ENCODE data around the gene YTHDF2.
"Not testable (repeated sequence)": the region's sequence is repeated elsewhere in the genome, so short reads cannot be mapped to it uniquely, and the experiment has no call there.

YTHDF2 gene

DNA sequence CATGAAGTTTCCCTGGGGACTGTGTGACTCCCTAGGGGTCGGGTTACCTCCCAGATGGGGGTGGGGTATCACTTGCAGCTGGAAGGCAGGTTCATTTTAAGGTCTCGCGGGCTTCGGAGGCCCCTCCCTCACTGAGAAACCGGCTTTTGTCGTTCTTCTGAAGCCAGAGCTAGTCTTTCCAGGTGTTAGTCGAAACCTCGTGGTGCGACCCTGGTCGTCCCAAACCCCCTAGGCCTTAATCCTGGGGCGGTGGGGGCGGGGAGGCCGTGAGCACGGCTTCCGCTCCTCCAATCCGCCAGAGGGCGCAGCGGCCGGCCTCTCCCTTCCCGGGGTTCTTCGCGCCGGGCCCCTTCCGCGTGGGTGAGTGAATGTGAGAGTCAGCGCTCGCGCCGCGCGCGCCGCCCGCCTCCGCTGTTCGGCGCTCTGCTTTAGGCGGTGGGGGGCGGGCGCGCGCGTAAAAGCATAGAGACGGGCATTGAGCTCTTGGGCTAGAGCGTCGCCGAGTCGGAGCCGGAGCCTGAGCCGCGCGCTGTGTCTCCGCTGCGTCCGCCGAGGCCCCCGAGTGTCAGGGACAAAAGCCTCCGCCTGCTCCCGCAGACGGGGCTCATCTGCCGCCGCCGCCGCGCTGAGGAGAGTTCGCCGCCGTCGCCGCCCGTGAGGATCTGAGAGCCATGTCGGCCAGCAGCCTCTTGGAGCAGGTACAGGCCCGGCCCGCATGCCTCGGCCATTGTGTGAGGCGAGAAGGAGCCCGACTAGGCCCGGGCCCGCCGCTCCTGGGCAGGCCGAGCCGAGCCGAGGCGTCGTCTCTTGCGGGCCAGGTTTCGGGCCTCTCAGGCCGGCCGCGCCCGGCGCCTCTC lies at the start of gene YTHDF2:
TSS of gene YTHDF2 (plus strand) at position 491 of the 857 bp plus-strand sequence. CDS start at position 672, 181 bp downstream.
- peak; percentile 97 for DNase-seq (ENCODE audit: low spot score)

DNA sequence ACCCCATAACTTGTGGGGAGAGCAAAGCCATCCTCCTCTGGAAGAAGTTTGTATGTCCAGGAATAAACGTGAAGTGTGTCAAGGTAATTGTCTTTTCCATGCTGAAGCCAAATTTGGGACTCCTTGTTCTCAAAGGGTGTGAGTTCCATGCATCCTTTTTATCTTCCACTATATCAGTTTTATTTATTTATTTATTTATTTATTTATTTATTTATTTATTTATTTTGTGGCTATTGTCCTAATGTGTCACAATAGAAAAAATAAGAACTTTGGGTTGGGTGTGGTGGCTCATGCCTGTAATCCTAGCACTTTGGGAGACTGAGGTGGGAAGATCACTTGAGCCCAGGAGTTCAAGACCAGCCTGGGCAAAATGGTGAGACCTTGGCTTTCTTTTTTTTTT lies 45.1 kb upstream of the YTHDF2 start:
- DNase-seq (ENCODE audit: low spot score): not testable (repeated sequence)

DNA sequence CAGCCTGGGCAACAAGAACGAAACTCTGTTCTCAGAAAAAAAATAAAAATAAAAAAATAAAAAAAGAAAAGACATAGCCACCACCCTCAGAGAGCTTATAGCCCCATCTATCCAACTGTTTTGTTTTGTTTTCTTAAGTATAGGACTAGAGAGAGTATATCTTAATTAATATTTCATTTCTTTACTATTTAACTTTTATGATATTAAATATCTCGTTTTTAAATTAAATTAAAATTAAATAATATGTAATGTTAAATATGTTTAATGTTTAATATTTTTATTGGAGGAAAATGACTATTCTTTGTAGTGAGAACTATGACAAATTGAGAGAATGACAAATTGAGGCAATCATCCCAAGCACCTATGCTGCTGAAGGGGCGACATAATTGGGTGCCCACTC lies 33.1 kb upstream of the YTHDF2 start:
- DNase-seq (ENCODE audit: low spot score): no peak

DNA sequence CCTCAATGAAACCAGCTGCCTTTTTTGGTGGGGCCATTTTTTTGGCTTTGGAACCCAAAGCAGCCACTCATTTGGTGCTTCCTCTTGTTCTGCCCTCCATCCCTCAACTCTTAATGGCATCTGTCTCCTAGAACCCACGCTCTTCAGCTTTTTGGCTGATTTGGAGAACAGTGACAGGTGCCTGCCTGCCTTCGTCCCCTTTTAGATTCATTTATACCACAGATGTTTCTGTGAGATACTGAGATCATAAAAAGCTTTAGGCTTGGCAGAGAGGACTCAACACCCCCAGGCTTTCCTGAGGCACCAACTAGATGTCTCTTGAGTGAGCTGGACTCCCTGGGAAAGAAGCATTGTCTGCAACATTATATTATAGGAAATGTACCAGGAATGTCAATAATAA lies 20.4 kb upstream of the YTHDF2 start:
- DNase-seq (ENCODE audit: low spot score): no peak

DNA sequence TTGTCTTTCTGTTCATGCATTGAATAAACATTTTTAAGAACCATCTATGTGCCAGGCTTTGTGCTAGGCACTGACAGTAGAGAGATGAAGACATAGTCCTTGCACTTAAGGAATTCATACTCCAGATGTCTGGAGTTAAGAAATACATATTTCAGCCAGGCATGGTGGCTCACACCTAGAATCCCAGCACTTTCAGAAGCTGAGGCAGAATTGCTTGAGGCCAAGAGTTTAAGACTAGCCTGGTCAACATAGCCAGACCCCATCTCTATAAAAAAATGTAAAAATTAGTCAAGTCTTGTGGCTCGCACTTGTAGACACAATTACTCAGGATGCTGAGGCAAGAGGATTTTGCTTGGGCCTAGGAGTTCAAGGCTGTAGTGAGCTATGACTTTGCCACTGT lies 18.6 kb upstream of the YTHDF2 start:
- no peak for DNase-seq (ENCODE audit: low spot score)

DNA sequence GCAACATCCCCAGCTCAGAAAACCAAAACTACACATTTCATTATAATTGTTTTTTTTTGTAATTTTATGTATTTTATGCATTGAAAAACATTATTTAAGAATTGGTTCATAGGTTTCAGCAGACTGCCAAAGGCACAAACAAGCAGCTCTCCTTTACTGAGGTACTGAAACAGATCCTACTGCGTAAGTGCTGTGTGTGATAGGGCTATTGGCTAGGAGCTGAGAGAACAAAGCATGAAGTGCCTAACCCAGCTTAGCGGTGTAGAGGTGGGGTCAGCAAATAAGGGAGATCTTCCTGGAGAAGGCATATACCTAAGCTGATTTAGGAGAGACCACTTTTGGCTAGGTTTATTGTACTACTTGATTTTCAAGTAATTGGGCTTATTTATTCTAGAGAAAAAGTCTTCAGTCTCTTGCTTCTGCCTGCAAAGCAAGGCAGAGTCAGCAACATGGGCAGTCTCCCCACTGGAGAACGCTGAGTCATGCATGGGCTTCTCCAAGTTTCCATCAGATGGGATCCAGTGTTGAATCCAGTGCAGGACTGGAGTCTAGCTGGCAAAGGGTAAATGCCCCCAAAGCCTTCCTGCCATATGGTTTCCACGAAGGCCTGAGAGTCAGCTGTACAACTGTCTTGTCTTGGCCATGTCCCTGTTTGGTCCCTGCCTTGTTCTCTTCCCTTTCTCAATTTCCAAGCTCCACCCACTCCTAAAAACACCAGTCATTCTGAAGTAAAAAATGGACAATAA lies 18.0 kb upstream of the YTHDF2 start:
- DNase-seq (ENCODE audit: low spot score): no peak

DNA sequence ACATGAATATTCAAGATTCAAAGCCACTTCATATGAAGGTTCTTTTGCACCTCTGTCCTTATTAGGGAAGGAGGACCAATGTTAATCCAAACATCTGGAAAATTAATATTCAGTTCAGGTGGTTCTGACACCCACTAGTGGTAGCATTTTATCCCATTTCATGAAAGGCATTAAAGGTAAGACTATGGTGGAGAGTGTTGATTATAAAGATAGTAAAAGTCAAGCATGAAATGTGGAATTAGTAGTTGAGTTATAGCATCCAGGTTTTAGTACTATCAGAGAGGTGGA lies 17.5 kb upstream of the YTHDF2 start:
- DNase-seq (ENCODE audit: low spot score): no peak

DNA sequence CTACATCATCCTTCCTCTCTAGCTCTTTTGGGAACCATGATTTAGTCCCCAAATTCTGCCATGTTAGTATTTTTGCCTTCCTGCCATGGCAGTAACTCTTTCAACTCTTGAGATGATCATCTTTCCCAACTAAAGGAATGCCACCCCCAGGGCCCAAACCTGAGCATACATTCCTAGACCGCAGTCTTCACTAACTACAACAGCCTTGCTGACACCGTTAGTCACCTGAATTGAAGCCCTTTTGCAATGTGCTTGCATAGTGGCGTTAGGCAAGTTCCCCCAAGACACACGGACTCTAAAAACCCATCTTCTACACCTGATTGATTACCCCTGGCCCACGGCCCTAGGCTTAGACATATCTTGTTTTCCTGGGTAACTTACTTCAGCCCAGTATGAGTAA lies 16.4 kb upstream of the YTHDF2 start:
- no peak for DNase-seq (ENCODE audit: low spot score)

DNA sequence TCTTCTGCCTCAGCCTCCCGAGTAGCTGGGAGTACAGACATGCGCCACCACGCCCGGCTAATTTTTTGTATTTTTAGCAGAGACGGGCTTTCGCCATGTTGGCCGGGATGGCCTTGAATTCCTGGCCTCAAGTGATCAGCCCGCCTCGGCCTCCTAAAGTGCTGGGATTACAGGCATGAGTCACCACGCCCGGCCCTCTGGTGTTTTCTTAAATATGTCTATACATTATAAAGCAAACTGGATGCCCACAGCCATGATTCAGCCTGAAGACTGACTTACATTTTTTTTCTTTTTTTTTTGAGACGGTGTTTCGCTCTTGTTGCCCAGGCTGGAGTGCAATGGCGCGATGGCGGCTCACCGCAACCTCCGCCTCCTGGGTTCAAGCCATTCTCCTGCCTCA lies 14.8 kb upstream of the YTHDF2 start:
- not testable (repeated sequence) for DNase-seq (ENCODE audit: low spot score)

DNA sequence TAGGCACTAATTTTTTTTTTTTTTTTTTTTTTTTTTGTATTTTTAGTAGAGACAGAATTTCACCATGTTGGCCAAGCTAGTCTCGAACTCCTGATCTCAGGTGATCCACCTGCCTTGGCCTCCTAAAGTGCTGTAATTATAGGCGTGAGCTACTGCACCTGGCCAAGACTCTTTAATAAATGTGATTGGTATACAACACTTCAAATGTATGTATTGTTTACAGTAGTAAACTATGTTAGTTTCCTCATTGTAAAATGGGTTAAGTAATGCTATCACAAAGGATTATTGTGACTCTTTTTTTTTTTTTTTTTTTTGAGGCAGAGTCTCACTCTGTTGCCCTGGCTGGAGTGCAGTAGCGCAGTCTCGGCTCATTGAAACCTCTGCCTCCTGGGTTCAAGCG lies 11.4 kb upstream of the YTHDF2 start:
- not testable (repeated sequence) for DNase-seq (ENCODE audit: low spot score)

DNA sequence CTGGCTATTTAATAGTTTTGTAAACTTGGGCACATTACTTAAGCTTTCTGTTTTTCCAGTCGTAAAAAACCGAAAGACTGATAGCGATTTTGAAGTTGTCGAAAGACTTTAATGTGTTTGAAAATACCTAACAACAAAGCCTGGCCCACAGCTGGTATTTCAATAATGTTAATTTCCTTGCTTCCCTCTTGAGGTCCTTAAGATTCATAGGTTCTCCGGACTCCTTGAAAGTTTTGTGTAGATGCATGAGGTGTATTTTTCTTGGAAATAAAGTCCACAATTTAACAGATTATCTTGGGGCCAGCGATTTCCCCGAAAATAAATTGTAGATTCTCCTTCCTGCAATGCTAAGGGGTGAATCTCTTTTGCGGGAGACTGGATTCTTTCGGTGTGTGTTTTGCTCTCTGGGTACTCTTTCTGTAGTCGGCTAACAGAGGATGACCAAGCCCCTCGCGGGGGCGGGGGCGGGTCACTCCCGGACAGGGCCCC lies 735 bp upstream of the YTHDF2 start:
- no peak for DNase-seq (ENCODE audit: low spot score)

DNA sequence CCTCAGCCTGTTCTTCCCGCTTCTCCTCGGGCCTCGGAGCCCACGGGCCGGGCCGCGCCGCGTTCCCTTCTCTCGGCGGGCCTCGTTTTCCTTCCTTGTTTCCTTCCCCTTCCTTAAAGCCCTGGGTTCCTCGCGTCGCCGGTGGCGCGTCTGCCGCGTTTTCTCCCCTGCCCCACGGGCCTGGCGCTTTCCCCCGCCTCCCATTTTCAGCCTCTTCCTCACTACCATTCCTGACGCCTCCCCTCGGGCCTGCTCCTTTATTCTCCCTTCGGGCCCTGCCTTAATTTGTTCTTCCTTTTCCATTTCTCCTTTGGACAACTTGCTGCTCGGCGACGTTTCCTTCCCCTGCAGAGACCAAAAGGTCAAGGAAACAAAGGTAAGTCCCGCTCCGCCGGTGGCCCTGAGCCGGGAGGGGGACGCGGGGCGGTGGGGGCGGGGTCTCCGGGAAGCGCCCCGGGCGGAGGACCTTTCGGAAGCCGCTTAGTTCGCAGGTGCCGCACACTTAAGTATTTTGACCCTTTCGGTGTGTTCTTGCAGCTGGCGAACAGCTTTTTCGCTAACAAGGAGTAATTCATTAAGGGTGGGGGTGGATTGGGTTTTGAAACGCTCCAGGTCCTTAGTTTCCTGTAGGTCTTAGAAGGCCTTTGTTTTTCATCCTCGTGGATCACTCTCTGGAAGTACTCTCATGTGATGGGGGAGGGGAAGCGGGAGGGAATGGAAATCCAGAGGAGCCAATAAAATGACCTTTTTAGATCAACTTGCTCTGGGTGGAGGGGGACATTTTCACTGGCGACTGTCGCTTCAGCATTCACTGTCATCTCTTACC lies 780 bp downstream of the YTHDF2 start:
- DNase-seq (ENCODE audit: low spot score): peak; percentile 52

DNA sequence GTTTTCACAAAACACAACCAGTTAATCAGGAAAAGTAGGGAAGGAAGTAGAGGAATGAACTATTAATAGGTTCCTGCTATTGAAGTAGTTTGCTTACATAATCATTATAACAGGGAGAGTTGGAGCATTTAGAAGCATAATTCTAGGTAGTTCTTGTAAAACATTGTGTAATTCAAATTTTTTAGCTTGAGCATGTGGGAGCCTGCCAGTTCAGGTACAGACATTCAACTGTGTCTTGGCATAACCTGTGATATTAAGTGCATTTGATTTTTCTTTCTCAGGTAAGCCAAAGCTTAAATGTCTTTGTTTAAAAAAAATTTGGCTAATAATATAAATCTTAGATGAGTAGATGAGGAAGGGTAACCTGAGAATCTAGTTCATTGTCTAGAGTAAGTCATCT lies 3.4 kb downstream of the YTHDF2 start:
- no peak for DNase-seq (ENCODE audit: low spot score)

DNA sequence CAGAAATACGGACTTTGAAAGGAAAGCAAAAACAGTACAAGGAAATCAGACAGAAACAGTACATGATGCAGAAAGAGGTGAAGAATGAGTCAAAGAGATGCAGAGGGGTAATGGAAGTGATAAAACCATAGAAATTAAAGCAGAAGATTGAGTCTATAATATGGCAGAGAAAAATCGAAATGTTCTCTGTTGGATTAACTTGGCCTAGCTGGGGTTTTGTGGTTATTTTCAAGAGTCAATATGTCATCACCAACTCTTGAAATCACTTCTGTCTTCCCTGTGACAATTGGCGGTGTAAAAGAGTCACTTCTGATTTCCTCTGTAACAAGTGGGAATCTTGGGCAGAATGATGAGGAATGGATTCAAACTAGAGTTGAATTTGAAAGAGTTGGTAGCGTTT lies 7.4 kb downstream of the YTHDF2 start:
- DNase-seq (ENCODE audit: low spot score): no peak

DNA sequence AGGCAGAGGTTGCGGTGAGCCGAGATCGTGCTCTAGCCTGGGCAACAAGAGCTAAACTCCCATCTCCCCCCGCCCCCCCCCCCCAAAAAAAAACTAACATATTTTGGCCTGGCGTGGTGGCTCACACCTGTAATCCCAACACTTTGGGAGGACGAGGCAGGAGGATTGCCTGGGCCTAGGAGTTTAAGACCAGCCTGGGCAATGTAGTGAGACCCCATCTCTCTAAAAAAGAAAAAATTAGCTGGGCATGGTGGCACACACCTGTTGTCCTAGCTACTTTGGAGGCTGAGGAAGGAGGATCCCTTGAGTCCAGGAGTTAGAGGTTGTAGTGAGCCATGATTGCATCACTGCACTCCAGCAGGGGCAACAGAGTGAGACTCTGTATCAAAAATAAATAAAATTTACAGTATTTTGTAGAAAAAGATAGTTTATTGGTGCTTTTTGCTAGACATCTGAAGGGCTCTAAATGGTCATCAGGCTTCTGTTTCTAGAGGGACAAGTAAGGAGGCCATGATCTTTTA lies 9.0 kb downstream of the YTHDF2 start:
- no peak for DNase-seq (ENCODE audit: low spot score)

DNA sequence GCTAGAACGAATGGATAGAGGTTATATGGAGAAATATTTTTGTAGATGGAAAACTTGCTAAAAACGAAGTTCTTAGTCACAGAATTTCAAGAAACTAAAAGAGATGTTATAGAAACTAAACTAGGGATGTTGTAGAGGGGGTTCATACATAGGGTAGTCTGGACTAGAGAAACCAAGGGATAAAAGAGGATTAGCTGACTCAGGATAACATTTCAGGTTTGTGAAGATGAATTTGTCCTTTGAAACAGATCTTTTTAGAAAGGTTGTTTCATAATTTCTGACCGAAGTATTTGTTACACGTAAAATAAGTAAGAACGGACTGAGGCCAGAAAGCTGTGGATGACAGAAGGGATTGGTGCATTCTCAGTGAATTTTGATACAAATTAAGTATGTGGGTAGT lies 13.6 kb downstream of the YTHDF2 start:
- DNase-seq (ENCODE audit: low spot score): no peak

DNA sequence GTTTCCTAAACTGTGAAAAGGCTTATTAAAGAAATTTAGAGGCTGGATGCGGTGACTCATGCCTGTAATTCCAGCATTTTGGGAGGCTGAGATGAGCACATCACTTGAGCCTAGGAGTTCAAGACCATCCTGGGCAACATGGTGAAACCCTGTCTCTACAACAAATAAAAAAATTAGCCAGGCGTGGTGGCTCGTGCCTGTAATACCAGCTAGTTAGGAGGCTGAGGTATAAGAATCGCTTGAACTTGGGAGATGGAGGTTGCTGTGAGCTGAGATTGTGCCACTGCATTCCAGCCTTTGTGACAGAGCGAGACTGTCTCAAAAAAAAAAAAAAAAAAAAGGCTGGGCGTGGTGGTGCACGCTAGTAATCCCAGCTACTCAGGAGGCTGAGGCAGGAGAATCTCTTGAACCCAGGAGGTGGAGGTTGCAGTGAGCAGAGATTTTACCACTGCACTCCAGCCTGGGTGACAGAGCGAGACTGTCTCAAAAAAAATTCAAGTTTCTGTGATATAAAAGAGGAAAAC lies 14.1 kb downstream of the YTHDF2 start:
- not testable (repeated sequence) for DNase-seq (ENCODE audit: low spot score)

DNA sequence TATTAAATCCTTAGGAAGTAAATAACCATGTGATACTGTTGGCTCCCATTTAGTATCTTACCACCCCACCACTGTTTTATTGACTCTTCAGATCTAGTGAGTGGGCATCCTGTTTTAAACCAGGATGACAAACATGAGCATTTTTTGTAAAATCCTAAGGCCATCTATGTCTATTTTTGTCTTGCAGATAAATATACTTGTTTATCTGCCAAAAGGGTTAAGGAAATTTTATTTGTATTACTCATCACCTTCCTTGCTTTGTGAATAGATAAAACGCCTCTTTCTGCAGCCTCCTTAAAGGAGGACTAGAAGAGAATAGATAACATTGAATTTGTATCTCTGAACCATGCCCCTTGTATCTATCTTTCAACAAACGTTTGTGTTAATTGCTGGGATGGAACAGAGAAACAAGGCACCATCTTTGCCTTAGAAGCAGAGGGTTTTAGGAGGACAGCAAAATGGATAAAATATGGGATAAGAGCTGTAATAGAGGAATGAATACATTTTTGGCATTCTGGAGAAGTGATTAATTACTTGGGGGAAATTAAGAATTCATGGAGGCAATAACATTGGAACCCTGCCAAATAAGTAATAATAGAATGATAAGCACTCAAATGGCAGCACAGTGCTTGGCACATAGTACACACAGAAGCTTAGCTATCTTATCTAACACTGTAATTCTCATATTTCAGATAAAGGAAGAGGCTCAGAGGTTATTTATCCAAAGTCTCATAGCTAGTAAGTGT lies 14.7 kb downstream of the YTHDF2 start:
- no peak for DNase-seq (ENCODE audit: low spot score)

DNA sequence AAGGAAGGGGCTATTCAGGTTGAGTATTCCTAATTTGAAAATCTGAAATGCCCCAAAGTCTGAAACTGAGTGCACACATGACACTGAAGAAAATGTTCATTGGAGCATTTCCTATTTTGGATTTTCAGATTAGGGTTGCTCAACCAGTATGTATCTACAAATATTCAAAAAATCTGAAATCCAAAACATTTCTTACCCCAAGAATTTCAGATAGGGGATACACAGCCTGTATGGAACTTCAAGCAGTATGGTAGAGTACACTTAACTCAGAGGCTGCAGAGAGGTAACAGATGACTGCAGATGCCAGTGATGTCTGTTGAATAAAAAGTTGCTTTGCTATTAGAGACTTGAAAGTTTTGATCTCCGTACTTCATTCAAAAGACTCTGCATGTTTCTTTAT lies 19.0 kb downstream of the YTHDF2 start:
- no peak for DNase-seq (ENCODE audit: low spot score)

DNA sequence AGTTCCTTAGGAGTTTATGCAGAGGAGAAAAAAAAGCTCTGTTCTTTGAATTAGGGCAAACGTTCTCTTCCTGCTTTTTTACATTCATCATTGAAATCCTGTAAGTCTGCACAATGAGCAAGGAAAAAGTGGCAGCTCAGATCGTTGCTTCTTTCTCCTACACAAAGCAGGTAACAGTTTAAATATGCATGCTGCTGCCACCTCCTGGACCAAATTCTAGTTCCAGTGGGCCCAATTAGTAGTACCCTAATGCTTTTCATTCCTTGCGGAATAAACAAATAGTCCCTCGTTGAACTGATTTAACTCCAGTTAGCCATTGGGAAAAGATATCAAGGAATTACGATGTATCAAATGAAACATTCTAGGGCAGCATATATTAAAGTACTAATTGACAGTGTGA lies 20.1 kb downstream of the YTHDF2 start:
- no peak for DNase-seq (ENCODE audit: low spot score)

DNA sequence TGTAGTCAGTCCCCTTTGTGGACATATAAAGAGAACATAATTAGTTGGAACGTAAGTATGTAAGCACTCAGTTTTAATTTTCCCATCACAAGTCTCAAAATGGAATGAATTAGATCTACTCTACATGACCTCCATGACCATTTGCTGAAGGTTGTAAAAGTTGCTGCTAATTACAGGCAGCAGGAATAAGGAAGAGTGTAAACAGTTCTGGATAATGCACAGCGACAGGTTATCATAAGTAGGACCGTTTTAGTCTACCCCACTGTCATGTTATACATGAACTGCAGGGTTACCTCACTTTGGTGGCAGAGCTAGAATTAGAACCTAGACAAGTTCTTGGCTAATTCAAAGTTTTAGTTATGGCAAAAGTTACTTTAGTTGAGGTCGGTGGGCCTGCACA lies 21.7 kb downstream of the YTHDF2 start:
- no peak for DNase-seq (ENCODE audit: low spot score)
